NOMO-1 treated with dmso at 0.1 percent for 144 hours (cell line): ENCODE results near the gene RNF213.

ENCODE experiments used
- DNase-seq: peaks from one replicate; lab custom pipeline; 2025; ENCODE audit not compliant: unreplicated experiment; lab: John Stamatoyannopoulos, UW

The RNF213 gene

DNA sequence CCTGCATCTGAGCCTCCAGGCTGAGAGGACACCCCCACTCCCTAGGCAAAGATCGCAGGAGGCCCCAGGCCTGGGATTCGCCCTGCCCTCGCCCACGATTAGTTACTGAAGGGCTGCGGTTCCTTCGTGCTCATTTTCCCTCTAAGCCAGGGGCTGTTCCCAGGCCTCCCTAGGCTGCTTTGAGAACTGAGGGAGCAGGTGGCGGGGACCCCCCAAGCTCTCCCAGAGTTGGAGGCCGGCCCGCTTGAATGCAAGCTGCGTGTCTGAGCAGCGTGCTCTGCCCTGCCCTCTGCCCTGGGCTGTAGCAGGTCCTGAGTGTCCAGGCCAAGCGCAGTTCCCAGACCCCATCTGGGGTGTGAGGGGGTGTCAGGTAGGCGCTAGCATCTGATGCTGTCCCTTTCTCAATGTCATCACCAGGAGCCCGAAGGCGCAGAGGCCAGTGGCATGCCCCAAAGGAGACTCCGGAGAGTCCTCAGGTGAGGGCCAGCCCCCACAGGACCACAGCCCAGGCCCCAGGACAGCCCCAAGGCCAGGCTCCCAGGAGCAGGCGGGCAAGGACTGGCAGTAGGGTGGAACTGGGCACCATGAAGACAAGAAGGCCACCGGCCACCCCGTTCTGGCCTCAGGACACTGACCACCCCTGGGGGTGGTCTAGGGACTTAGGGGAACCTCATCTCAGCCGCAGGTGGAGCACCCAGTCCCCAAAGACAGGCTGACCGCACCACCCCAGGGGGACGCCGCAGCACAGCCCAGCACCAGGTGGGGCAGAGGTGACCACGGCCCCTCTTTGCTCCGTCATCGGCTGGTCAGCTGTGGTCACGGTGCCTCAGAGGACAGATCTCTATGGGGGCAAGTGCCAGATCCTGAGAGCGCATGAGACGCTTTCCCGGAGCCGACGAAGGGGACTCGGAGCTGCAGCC is 169.0 kb downstream of the RNF213 start:
- DNase-seq = no peak

DNA sequence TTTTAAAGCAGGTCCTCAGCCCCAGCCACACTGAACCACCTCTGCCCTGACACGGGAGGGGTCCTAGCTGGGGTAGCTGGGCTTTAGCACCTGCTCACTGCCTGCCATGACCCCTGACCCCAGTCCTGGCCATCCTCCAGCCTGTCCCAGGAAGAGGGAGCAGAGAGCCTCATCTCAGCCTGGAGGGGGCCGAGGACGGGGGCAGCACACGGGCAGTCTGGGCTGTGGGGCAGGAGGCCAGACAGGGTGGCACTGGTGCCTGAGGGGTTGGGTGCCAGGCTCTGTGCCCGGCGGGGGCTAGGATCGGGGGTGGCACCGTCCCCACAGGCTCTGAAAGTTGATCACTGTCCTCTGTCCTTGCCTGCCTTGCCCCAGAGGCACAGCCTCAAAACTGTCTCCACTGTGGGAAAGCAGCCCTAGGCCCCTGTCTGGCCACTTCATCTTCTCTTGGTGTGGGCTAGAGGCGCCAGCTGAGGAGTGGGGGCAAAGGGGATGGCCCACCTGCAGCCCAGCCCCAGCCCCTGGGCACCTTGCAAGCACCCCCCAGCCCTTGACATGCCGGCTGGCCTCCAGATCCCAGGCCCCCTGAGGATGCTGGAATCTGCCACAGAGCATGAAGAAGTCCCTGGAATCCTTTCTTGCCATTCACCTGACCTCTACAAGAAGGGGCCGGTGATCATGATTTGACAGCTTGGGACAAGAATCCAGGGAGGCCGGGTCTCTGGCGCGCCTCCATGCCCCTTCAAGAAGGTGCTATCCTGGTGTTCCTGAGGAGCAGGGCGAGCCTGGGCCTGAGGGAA is 170.0 kb downstream of the RNF213 start:
- DNase-seq = no peak

DNA sequence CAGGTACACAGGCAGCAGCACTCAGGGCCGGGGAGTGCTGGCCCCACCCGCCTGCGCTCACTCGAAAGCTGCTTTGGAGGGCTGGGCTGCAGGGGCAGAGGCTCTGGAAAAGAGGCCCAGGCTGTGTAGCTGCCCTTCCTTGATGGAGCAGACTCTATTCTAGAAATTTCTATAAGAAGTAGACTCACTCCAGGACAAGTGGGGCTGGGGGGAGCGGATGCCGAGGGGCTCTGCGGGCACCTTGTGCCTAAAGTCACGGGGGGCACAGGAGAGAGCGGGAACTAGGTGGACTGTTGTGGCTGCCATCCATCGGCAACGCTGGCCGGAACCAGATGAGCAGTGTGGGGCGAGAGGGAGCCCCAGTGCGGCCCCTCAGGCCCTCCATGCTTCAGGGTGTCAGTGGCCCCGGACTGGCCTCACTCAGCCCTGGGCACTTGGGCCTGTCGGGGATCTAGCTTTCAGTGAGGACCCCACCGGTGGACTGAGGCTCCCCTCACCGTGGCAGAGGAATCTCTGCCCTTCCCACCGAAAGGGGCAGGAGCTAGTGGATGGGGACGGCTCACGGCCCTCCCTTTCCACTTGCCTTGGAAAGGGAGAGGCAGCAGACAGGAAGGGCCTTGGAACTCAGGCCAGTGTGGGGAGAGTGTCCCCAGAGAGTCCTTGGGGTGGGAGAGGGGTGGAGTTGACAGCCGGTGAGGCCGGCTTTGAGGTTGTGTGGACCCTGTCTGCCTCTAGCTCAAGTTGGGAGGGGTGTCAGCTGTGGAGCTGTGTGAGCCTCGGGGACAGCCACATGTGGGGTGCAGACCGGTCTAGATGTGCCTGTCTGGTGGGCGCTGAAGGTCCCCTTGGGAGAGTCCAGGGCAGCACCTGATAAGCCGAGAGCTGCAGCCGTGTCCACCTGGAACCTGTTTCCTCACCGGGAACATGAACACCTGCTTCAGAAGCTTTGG is 170.9 kb downstream of the RNF213 start:
- no peak for DNase-seq

DNA sequence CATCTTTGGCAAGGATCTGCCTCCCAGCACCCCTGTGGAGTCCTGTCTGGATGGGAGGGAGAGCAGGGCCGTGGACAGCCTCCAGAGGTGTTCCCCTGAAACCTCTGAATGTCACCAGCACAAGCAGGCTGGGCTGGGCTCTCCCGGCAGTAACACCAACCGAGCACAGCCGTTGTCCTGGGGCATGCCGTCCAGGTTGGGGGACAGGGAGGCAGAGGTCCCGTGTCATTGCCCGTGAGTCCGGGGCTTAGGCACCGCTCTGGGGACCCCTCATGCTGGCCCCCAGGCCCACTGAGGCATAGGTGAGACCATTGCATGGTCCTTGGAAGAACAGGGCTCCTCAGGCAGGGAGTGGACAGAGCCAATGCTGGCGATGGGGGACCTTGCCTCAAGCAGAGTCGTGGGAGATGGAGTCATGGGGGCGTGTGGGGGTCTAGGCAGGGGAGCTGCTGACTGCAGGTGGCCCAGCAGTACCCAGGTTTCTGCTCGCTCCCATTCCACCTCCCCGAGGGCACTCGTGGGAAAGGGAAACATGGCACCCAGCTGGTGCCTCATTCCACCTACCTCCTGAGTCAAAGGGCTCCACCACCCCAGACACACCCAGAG is 171.8 kb downstream of the RNF213 start:
- no peak for DNase-seq

- no peak for DNase-seq
Measured at GRCh38 chr17:80432961-80433550, 172.4 kb downstream of the RNF213 start.

DNA sequence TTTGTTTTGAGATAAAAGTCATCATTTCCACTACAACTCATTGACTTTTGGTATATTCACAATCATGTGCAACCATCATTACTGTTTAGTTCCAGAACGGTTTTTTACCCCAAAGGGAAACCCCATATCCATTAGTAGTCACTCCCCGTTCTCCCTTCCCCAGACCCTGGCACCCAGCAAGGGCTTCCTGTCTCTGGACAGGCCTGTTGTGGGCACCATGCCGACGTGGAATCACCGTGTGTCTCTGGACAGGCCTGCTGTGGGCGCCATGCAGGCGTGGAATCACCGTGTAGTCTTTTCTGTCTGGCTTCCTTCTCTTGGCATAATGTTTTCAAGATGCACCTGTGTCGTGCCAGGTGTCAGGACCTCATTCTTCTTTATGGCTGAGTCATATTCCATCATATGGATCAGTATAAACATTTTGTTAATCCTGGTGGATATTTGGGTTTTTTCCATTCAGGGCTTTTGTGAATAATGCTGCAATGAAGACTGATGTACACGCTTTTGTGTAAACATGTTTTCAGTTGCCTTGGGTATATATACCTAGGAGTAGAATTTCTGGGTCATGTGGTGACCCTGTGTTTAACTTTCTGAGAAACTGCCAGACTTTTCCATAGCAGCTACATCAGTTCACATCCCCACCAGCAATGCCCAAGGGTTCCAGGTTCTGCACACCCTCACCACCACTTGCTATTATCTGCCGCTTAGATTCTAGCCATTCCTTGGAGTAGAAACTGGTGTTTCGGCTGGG is 173.4 kb downstream of the RNF213 start:
- DNase-seq = no peak

- no peak for DNase-seq
Measured at GRCh38 chr17:80437532-80437931, 176.9 kb downstream of the RNF213 start.

GRCh38 chr17:80438806-80439205 is 178.2 kb downstream of the RNF213 start:
- DNase-seq = no peak

DNA sequence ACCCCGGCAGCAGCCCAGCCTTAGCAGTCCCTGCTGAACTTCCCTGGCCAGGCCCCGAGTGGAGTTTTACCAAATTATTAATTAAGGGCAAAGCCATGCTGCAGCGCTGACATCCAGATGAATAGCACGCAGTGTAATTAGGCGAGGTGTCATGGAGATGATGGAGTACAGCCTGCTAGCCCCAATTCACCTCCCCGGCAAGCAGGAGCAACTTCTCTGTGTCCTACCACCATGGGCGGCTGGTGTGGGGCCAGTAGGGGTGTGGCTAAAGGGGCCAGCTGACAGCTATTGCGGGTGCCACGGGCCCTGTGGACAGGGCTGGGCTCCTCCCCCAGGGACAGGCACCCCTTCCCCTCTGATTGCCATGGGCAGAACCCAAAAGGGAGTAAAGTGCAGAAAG is 178.8 kb downstream of the RNF213 start:
- no peak for DNase-seq

- peak; percentile 7 for DNase-seq
Measured at GRCh38 chr17:80441133-80441578, 180.5 kb downstream of the RNF213 start.

- DNase-seq = no peak
Measured at GRCh38 chr17:80441598-80442322, 181.1 kb downstream of the RNF213 start.

DNA sequence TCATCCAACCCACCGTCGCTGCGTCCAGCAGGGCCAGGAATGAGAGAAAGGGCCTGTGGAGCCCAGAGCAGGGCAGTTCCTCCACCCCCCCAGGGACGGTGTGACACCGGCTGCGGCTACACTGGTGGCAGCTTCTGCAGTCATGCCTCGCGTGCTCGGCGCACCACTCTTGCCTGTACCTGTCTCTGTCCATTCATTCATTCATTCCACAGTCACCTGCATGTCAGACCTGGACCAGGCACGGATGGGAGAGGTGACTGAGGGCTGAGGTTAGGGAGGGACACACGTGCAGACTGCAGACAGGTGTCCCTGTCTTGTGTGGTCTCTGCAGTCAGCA is 181.6 kb downstream of the RNF213 start:
- DNase-seq = no peak

DNA sequence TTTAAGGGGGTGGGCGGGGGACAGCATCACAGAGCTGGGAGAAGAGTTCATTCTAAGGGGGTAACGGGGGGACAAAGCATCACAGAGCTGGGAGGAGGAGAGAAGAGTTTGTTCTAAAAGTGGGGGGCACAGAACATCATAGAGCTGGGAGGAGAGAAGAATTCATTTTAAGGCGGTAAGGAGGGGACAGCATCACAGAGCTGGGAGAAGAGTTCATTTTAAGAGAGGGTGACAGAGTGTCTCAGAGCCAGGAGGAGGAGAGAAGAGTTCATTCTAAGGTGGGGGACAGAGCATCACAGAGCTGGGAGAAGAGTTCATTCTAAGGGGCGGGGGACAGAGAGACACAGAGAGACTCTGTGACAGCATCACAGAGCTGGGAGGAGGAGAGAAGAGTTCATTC is 182.1 kb downstream of the RNF213 start:
- DNase-seq = no peak

GRCh38 chr17:80443498-80443897 is 182.8 kb downstream of the RNF213 start:
- no peak for DNase-seq

GRCh38 chr17:80443916-80444643 is 183.4 kb downstream of the RNF213 start:
- no peak for DNase-seq

- DNase-seq = no peak
Measured at GRCh38 chr17:80444644-80444979, 184.0 kb downstream of the RNF213 start.

DNA sequence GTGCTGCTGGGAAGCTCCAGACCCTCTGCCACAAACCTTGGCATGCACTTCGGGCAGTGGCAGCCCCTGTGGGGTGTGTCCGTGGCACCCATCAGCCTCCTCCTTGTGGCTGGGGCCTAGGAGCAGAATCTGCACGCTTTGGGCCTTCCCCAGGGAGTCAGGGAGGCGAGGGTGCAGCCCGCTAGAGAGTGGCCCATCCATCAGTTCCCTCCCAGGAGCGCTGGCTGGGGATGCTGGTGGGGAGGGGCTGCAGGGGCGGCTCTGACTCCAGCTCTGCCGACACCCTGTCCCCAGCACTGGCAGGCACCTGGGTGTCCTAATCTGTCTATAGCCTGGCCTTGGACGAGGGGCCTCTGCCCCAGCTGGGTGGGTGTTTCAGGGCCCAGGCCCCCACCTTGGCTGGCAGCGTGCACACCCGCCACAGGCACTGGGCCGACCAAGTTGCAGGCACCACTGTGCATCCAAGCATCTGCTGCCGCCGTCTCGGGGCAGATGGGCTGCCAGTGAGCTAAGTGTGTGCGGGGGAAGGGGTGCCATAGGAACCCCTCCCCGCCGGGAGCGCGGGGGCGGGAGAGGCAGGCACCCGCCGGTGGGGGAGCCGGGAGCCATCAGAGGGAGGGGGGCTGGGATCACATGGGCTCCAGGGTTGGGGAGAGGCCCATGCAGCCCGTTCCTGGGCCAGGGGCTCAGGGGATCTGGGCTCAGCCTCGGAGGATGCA is 184.5 kb downstream of the RNF213 start:
- no peak for DNase-seq

DNA sequence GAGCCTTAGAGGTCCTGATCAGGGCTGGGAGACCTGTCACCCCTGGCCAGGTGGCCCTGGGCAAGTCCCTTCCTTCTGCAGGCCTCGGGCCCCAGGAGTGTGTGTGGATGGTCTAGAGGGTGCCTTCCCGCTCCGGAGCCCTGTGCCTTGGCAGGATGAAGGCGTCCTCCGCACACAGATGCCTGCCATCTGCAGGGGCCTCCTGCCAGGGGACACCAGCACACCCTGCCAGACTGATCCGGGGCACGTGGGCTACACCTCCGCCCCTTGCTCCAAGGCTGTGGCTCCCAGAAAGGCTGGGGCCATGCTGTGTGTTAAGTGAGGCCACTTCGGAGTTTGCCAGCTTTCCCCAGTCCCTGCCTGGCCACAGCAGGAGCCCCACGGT is 185.1 kb downstream of the RNF213 start:
- DNase-seq = no peak
